ENCODE measurements around the gene LYSMD1.
A peak's percentile ranks its signal among the peaks of the same experiment; 100 is the strongest.

DNA sequence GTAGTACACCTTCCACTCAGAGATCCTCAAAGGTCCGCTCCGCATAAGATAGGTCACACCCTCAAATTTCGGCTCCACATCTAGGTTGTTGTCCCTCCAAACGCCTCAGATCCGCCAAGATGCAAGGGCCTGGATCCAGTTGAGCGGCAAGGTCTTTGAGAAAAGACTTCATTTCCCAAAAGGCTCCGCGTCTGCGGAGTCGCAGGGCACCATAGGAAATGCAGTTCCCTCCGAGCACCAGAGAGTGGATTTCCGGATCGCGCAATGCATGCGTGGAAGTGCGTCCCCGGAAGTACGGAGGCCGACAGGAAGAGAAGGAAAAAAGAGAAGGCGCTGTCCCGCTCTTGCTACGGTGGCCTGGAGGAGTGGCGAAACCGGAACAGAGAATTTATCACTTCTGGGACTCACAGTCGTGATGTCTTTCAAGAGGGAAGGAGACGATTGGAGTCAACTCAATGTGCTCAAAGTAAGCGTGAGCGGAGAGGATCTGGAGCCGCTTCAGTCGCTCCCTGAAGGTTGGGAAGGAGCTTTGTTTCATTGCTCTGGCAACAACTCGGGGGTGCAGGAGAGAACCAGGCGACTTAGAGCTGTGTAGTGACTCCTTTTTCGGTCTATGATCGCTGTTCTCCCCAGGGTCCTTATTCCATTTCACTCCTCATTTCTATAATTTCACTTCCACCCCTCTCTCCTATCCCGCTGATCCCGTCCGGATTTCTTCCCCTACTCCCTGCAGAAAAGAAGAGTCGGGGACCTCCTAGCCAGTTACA lies at the start of gene LYSMD1, which contains the start of gene SCNM1:
- TF ChIP-seq ZNF704 (tag by site-specific recombination; IDR thresholded peaks at IDR 0.05) (no peak), IKZF3 (tag by site-specific recombination; IDR thresholded peaks at IDR 0.05) (peak; percentile 93), ZNF2 (tag by site-specific recombination; IDR thresholded peaks at IDR 0.05) (peak; percentile 72), RBAK (tag by site-specific recombination; IDR thresholded peaks at IDR 0.05) (no peak), ZBTB49 (tag by site-specific recombination; IDR thresholded peaks at IDR 0.05; ENCODE audit: low read depth) (no peak)
- TF ChIP-seq, protein P1, sequence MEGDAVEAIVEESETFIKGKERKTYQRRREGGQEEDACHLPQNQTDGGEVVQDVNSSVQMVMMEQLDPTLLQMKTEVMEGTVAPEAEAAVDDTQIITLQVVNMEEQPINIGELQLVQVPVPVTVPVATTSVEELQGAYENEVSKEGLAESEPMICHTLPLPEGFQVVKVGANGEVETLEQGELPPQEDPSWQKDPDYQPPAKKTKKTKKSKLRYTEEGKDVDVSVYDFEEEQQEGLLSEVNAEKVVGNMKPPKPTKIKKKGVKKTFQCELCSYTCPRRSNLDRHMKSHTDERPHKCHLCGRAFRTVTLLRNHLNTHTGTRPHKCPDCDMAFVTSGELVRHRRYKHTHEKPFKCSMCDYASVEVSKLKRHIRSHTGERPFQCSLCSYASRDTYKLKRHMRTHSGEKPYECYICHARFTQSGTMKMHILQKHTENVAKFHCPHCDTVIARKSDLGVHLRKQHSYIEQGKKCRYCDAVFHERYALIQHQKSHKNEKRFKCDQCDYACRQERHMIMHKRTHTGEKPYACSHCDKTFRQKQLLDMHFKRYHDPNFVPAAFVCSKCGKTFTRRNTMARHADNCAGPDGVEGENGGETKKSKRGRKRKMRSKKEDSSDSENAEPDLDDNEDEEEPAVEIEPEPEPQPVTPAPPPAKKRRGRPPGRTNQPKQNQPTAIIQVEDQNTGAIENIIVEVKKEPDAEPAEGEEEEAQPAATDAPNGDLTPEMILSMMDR (tag by site-specific recombination; IDR thresholded peaks at IDR 0.05): no peak; the same call in 1 of the 2 replicates
- TF ChIP-seq, protein P2, sequence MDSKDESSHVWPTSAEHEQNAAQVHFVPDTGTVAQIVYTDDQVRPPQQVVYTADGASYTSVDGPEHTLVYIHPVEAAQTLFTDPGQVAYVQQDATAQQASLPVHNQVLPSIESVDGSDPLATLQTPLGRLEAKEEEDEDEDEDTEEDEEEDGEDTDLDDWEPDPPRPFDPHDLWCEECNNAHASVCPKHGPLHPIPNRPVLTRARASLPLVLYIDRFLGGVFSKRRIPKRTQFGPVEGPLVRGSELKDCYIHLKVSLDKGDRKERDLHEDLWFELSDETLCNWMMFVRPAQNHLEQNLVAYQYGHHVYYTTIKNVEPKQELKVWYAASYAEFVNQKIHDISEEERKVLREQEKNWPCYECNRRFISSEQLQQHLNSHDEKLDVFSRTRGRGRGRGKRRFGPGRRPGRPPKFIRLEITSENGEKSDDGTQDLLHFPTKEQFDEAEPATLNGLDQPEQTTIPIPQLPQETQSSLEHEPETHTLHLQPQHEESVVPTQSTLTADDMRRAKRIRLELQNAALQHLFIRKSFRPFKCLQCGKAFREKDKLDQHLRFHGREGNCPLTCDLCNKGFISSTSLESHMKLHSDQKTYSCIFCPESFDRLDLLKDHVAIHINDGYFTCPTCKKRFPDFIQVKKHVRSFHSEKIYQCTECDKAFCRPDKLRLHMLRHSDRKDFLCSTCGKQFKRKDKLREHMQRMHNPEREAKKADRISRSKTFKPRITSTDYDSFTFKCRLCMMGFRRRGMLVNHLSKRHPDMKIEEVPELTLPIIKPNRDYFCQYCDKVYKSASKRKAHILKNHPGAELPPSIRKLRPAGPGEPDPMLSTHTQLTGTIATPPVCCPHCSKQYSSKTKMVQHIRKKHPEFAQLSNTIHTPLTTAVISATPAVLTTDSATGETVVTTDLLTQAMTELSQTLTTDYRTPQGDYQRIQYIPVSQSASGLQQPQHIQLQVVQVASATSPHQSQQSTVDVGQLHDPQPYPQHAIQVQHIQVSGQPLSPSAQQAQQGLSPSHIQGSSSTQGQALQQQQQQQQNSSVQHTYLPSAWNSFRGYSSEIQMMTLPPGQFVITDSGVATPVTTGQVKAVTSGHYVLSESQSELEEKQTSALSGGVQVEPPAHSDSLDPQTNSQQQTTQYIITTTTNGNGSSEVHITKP (tag by site-specific recombination; IDR thresholded peaks at IDR 0.05): no peak; the same call in none of the 2 replicates
